Prostate gland (tissue), 2 donors: ENCODE data around the gene SLC9A8.

ENCODE experiments used
- POLR2A ChIP-seq: fragments of 450-650 bp; IDR thresholded peaks from one replicate; pipeline ENCODE4 v1.6.1; 2016; ENCODE audit warnings: antibody characterized with exemption, mild to moderate bottlenecking
- POLR2AphosphoS5 ChIP-seq: sonication (generic); formaldehyde crosslinking; IDR thresholded peaks from one replicate; pipeline ENCODE4 v1.6.1; 2017; ENCODE audit warnings: antibody characterized with exemption
- TF ChIP-seq, protein P1 (sequence below), 4 experiments: fragments of 200-600 bp in 2 of 4; fragments of 450-650 bp in 2 of 4; sonication (generic) in 2 of 4; IDR thresholded peaks; 1 replicate in 3 of 4; 2 replicates in 1 of 4; pipeline ENCODE4 v1.5.1; 2016 to 2019; ENCODE audit warnings: antibody characterized with exemption in 4 of 4, mild to moderate bottlenecking in 2 of 4, moderate library complexity in 2 of 4

DNA sequence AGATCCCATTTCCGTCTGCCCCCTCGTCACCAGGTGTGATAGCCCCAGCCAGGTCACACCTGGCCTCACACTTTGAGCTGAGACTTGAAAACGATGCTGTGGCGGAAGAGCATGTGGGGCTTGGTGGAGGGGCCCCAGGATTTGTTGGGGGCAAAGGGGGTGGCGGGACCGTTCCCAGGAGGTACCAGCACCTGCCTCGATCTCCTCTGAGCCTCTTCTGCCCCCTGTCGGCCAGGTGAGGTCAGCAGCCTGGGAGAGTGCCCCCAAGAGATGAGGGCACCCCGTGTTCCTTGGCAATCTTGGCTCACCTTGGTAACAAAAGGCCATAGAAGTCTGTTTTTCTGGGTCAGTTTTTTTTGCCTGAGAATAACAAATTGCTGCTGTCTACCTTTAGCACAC lies 77.3 kb downstream of the SLC9A8 start:
- TF ChIP-seq, protein P1, sequence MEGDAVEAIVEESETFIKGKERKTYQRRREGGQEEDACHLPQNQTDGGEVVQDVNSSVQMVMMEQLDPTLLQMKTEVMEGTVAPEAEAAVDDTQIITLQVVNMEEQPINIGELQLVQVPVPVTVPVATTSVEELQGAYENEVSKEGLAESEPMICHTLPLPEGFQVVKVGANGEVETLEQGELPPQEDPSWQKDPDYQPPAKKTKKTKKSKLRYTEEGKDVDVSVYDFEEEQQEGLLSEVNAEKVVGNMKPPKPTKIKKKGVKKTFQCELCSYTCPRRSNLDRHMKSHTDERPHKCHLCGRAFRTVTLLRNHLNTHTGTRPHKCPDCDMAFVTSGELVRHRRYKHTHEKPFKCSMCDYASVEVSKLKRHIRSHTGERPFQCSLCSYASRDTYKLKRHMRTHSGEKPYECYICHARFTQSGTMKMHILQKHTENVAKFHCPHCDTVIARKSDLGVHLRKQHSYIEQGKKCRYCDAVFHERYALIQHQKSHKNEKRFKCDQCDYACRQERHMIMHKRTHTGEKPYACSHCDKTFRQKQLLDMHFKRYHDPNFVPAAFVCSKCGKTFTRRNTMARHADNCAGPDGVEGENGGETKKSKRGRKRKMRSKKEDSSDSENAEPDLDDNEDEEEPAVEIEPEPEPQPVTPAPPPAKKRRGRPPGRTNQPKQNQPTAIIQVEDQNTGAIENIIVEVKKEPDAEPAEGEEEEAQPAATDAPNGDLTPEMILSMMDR (IDR thresholded peaks at IDR 0.05): peak in 2 of 4 experiments; percentile 16 to 45
- no peak for TF ChIP-seq POLR2A
- no peak for TF ChIP-seq POLR2AphosphoS5
